GM19328 (cell line): Measurements from ENCODE around the gene ZBTB25.

Experiments
- ATAC-seq: cut with Tn5 transposase; IDR thresholded peaks from one replicate; pipeline ENCODE4 v1.9.1; 2021; ENCODE audit warnings: mild to moderate bottlenecking, moderate library complexity; ENCODE audit not compliant: unreplicated experiment

The ZBTB25 gene

DNA sequence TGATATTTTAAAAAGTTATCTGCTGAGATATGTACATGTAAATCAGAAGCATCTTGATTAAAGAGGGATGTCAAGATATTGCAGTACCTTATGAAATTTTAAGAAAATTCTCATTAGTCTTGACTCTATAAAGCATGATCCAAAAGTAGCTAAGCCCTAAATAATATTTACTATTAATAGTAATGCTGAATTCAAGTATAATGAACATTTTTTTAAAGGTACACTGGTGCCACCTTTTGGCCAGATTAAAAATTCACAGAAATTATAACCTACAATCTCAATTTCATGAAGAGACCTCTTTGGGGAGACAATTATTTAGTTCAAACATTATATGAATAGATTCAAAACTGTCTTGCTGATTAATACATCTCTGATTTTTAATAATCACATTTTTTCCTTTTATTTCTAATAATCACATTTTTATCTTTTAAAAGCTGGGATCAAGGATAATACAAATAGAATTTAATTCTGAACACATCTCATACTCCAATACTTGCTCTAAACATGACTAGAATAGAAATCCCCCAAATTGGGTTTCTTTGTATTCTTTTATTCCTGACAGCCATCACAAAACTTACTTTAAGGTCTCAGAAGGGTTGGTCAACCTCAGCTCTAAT is 24.9 kb downstream of the ZBTB25 start:
- no peak for ATAC-seq

DNA sequence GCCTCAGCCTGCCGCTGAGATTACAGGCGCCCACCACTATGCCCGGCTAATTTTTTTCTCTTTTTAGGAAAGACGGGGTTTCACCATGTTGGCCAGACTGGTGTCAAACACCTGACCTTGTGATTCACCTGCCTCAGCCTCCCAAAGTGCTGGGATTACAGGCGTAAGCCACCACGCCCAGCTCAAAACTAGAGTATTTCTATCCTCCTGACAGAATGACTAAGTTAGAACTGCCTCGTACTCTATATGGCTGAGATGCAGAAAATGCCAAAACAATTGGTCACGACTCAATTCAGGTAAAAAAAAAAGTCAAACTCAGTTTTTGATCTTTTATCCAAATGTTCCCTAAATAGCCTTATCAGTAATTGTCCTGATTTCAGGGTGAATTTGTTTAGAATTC is 27.2 kb downstream of the ZBTB25 start:
- ATAC-seq, result no peak

DNA sequence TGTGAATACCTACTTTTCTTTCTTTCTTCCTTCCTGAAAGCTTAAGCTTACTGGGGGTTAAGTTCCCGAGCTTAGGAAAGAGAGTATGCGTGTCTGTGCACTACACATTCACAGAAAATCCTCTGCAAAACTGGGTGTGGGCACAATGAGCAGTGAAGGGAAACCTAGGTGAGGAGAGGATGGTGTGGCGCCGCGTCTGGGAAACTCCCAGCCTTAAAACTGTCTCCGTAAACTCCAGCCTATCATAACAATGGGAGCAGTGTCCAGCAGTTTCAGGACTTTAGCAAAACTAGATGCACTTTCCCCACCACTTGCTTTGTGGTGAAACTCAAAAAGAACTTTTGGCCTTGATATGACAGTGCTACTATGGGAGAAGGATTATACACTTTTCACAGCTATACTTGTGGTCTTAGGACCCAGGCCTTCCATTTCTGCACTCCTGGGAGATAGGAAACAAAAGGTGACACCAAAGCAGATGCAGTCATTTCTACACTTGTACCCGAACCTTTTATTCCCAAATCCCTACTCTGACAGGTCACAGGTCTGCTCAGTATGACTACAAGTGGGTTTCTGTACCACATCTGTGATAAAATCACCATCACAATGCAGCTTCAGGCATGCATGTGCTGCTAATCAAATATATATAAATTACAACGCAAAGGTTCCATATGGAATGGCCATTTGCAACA is 27.9 kb downstream of the ZBTB25 start:
- no peak for ATAC-seq

DNA sequence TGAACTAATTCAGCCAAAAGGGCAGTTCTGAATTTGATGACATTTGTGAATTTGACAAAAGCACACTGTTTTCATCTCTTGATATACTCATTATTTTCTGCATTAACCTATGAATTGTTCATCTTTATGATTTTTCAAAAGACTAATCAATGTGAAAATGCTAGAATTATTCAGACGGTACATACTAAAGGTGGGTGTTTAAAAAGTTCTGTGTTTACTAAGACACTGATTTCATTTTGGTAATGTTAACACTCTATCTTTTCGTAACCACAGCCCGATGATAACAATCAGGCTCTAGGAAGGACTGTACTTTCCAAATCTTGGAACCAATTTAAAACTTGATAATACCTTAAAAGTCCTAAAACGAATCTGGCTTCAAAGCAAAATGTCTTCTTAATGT is 28.9 kb downstream of the ZBTB25 start:
- ATAC-seq, result no peak

DNA sequence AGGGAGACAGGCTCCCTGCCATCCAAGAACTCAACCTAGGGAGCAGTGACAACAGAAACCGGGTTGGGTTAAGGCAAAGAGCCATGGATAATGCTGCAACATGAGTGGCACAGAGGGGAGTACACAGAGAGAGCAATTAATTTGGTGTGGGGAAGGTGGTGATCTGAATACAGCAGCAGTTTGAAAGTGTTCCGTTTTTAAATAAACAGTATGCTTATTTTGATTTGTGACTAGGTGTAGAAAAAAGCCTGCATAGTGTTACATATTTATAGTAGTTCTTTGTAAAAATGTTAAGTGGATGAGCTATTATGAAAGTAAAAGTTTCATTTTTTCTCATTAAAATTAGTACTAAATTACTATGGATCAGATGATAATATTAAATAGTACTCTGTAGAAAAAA is 29.6 kb downstream of the ZBTB25 start:
- no peak for ATAC-seq

DNA sequence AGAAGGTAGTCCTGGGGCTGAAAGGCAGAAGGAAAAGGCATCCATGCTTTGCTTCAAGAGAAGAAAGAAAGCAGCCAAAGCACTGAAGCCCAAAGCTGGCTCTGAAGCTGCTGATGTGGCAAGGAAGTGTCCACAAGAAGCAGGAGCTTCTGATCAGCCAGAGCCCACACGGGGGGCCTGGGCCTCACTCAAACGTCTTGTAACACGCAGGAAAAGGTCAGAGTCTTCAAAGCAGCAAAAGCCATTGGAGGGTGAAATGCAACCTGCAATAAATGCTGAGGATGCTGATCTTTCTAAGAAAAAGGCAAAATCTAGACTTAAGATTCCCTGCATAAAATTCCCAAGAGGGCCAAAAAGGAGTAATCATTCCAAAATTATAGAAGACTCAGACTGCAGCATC is 35.2 kb downstream of the ZBTB25 start:
- no peak for ATAC-seq

DNA sequence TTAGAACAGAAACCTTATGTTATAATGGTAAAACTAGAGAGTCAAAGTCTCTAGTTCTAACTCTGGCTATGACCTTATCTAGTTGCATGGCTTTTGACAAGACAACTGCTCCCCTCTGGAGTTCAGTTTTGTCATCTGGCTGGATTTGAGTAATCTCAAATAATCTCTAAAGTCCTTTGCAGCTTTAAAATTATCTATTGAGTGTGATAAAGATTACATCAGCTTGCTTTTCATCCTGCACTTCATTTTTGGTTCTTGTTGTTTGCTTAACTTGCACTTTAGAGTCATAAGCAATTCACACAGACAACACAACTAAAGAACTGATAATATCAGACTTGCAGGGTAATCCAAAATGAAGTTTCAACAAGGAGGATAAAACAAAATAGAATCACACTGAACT is 36.1 kb downstream of the ZBTB25 start:
- ATAC-seq, result no peak

DNA sequence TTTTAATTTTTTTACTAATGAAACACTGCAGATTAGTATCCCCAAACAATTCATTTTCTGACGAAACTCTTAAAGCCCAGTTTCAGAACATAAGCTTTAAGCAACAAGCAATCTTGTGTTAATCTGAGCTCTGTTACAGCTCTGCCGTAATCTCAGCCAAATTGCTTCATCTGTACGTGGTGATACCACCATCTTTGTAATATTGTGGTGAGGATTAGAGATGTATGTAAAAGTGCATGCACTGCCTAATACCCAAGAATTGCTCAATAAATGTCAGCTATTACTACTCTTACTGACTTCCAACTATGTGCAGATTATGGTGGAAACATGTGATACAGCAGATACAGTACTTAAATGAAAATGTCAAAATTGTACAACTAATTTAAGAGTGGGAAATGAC is 36.5 kb downstream of the ZBTB25 start:
- no peak for ATAC-seq

DNA sequence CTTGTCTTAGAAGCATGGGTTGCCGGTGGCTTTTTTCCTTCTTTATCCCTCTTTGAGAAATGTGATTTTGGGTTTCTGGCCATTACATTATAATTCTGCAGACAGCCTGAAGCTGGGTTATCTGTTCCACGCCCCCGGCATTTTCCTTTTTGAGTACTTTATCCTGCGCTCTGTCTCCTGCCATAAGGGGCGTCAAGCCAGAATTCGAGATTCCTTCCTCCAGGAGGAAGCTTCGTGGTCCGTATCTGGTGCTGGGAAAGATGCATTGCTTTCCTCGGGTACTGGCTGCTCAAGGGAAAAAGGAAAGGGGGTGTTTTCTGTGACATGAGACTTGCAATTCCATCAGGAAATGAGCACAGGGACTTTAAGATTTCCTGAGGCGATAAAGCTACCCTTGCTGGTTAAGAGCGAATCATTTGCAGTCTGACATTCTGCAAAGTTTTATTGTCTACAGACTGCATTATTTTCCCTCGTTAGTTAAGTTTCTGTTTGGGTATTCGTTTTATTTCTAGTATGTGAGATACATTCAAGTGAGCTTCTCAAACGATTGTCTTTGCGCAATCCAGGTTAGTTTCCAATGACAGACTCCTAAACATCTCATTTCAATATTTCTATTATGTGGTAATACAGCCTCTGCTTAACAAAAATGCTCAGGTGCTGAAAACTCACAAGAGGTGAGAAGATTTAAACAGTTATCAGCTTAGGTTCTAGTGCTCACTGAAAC is 37.6 kb downstream of the ZBTB25 start:
- no peak for ATAC-seq

DNA sequence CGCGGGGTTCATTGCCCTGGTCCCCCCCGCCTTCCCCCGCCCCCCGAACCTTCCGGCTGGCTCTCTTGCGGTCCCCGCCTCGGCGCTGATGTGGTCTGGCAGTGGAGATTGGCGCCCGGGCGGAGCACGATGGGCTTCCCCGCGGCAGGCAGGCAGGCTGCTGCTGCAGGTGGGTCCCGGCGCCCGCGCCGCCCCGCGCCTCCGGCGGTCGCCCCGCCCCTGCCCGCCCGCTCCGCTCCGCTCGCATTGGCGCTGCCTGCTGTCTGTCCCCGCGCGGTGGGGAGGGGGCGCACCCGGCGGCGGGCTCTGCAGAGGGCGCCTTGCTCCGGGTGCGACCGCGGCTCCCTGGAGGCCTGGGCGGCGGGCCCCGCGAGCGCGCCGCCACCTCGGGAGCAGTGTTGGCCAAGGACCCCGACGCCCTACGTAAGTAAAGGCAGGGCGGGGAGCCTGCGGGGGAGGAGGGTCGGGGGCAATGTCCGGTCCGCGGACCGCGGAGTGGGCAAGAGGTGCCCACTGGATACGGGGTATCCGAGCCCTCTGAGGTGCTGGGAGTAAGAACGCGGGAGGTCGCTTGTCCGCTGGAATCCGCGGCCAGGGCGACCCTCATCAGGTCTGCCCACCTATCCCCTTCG is 38.3 kb downstream of the ZBTB25 start, which contains the start of gene AKAP5:
Gene AKAP5, plus strand, starts transcription at position 309 of the 632 bp plus-strand sequence. CDS start 2,896 bp downstream, outside the sequence.
- ATAC-seq, result peak; percentile 47

DNA sequence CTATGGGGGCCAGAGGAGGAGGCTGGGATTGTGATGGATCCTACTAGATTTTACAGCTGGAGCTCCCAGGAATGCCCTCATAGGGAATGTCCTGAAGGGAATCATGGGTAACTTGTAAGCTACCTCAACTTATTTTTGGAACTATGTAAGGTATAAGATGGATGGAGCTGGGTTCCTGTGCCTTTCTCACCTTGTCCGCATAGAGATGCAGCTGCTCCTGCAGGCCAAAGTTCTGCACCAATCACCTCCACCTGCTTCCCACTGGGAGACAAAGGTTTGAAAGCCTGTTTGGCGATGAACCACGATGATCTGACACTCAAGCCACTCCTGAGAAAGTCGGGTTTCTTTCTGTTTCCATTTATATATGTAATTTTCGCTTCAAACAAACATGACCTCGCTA is 39.0 kb downstream of the ZBTB25 start:
- no peak for ATAC-seq

DNA sequence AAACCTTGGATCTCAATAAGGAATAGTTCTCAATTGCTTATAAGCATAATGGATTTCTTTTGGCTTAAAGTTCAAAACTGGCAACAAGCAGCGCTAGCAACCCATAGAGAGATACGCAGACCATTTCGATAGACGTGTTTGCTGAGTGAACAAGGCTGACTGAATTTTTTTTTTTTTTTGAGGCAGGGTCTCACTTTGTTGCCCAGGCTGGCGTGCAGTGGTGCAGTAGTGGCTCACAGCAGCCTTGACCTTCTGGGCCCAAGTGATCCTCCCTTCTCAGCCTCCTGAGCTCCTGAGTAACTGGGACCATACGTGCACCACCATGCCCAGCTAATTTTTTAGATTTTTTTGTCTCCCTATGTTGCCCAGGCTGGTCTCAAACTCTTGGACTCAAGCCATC is 39.8 kb downstream of the ZBTB25 start:
- ATAC-seq, result no peak

DNA sequence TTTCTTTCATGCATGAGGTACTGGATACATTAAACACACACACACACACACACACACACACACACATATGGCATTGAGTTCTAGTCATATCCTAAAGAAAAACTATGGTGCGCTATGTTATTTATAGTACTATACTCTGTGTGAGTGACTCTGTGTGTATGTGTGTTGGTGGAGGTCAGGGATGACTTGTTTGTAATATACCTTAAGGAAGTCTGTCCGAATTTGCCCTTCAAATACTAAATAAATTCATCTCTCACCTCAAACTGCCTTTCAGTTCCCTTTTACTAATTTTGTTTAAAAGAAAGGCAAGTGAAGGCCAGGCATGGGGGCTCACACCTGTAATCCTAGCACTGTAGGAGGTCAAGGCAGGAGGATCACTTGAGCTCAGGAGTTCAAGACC is 40.4 kb downstream of the ZBTB25 start:
- no peak for ATAC-seq

DNA sequence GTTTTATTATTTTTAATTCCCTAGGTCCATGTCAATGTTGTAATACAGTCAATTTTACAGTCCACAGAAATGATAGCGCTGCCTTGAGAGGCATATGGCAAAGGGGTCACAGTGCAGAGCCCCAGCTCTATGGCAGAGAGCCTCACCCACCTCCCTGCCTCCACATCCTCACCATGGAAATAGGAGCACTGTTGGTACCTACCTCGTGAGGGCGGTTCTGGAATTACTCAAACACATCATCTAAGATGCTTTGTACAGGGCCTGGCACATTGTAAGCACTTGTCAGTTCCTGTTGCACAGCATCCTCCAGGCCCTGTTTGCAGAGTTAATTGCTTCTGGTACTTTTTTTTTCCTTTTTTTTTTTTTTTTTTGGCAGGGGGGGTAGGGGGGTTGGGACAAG is 42.4 kb downstream of the ZBTB25 start:
- no peak for ATAC-seq

DNA sequence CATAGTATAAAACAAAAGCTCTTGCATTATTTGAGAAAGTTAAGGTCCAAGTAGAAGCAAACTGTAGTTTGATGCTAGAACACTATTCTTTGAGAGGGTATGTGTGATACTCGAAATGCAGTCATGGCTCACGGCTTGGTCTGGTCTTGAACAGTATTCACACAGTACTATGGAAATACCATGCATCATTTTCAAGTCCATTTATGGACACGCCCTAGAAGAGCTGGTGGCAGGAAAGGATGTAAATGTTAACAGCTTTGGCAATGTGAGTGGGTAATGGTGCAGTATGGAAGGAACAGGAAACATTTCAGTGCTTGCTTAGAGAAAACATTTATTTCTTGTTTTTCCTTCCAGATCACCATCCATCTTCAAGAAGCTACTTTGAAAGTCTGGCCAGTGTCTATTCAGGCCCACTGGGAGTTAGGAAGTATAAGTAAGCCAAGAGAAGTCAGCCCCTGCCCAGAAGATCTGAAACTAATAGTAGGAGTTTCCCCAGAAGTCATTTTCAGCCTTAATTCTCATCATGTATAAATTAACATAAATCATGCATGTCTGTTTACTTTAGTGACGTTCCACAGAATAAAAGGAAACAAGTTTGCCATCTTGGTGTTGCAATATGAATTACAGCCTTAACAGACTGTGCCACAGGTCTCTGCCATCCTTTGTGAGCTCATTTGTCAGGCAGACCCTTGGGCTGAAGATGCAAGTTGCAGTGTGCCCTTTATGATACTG is 44.1 kb downstream of the ZBTB25 start:
- ATAC-seq, result no peak

DNA sequence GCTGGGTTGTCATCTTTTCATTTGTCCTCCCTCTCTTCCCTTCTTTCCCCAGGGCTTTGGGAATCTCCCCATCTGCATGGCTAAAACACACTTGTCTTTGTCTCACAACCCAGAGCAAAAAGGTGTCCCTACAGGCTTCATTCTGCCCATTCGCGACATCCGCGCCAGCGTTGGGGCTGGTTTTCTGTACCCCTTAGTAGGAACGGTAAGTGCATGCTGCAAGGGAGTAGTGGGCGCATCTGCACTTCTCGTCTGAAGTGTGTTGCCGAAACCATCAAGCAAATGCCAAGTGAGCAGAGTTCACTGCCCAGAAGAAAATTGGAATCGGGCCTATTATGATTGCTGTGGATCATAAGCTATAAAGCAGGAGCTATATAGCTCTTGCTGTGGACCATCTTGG is 49.0 kb downstream of the ZBTB25 start:
- ATAC-seq, result no peak

DNA sequence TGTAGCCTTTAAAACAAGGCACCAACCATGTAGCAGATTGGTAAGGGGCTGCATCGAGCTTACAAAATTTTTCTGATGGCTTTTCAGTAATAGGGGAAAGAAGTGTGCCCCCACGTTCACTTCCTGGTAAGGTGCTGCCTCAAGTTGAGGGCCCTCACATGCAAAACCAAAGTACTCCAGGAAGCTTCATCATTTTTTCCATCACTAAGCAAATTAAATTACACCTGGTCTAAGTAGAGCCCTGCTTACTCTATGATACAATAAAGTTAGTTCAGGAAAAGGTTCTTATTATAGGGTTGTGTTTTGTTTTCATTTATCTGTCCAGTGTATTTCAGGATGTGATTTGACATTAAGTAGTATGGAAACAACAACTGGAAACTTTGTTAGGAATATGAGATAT is 53.4 kb downstream of the ZBTB25 start:
- ATAC-seq, result no peak

DNA sequence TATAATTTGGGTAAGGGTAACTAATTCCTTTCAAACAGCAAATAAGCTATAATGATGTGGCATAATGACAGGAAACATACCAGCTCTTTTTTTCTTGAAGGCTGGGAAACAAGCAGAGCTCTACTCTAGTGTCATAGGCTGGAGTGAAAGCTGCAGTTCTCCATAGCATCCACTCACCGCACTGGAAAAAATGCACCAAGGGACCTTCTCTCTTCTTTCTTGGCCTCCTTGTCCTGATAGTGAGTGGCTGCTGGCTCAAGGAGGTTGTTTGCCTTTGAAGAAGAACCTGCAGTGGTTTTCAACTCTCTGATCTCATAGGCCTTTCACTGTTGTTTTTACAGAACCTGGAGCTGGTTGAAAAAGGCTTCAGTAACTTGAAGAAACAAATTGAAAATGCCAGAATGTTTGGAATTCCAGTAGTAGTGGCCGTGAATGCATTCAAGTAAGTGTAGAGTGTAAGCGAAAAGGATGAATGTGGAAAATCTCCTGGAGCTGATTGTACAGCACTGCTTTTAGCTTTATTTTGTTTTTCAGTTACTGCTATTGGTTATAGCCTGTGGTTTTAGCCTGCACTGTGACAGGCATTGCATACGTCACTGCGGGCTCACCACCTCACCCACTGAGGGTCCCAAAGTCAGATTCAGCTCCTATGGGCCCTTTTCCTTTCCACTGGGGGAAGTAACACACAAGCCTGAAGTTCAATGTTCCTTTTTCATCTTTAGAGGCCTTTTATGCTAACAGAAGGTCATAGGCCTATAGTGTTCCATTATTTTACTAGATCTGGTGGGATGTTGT is 55.6 kb downstream of the ZBTB25 start:
- no peak for ATAC-seq

DNA sequence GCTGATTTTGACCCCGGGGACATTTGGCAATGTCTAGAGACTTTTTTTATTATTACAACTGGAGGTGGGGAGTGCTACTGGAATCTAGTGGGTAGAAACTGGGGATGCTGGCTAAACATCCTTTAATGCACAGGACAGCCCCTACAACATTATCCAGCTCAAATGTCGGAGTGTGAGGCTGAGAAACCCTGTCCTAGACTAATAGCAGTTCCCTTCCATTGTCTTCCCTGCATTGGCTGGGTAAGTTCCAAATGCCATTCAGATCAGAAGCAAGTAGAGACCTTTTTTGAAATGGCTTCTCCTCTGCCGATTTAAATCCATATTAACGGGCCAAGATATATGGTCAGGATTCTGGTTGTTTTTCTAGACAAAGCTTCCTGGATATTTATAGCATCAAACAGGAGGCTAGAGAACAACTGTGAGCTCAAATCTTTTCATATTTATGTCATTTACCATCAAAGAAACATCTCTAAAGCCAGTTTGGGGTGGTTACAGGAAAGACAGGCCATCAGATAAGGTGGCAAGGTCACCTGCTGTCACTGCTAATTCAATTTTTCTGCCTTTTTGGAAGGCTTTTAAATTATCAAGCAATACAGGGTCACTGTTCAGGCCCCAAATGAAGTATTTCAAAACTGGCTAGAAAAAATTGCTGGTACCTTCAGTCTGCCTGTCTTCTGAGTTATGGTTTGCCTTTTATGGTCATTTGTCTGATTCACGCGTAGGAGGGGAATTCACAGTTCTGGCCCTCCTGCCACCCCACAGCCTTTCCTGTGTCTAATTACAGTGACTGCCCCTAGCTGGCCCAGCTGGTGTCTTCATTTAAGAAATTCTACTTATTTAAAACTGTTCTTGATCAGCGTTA is 58.4 kb downstream of the ZBTB25 start:
- peak; percentile 82 for ATAC-seq
